ENCODE measurements around the gene HDAC4. TPM values are rescaled to one million over a fixed set of nuclear protein-coding genes. Genes with fewer than 3 reads are reported as not detected.

Gene HDAC4
- total and polyA plus RNA-seq, 2 experiments from 2014 or later: 9.3 to 10.8 TPM

- no peak overlapping the region for H3K4me3 ChIP-seq
- no peaks in the 10 kb centered on the region for H3K9me3 ChIP-seq (ENCODE audit: low read depth)
- TF ChIP-seq EZH2 (IDR thresholded peaks at IDR 0.05; ENCODE audit: borderline replicate concordance): no peak
- no peak for TF ChIP-seq CTCF (IDR thresholded peaks at IDR 0.05; ENCODE audit: poor library complexity)
- no peak for TF ChIP-seq EZH2phosphoT487 (IDR thresholded peaks at IDR 0.05; ENCODE audit: low read depth, severe bottlenecking, unreplicated experiment)
- no peak for DNase-seq (ENCODE audit: low spot score)
- H3K4me2 ChIP-seq: no peak overlapping the region
- no peaks in the 10 kb centered on the region for H3K36me3 ChIP-seq (replicated peaks; ENCODE audit: insufficient read depth, low read depth)
- no peaks in the 10 kb centered on the region for H3K79me2 ChIP-seq
- H2AFZ ChIP-seq: no peak overlapping the region
- no peaks in the 10 kb centered on the region for H4K20me1 ChIP-seq (ENCODE audit: insufficient read depth, poor library complexity, severe bottlenecking)
- no peaks in the 10 kb centered on the region for H3K27me3 ChIP-seq
- H3K9me2 ChIP-seq (replicated peaks; ENCODE audit: insufficient read depth): no peaks in the 10 kb centered on the region
- no peaks in the 10 kb centered on the region for H3K4me1 ChIP-seq (ENCODE audit: insufficient read depth)
- WGBS (ENCODE audit: low lambda C conversion rate, missing lambda C conversion rate): 89% methylated on average over 16 of the region's 16 CpGs
- H3K27ac ChIP-seq: no peak overlapping the region
Measured at GRCh38 chr2:239048736-239049135, 352.1 kb downstream of the HDAC4 start.

GRCh38 chr2:239047861-239048260 lies 353.0 kb downstream of the HDAC4 start:
- Histone ChIP-seq H3K4me2 (no peak overlapping the region), H3K4me1 (ENCODE audit: insufficient read depth) (no peaks in the 10 kb centered on the region), H3K9me3 (ENCODE audit: low read depth) (no peaks in the 10 kb centered on the region), H3K4me3 (no peak overlapping the region), H3K9me2 (replicated peaks; ENCODE audit: insufficient read depth) (no peaks in the 10 kb centered on the region), H3K27me3 (no peaks in the 10 kb centered on the region), H4K20me1 (ENCODE audit: insufficient read depth, poor library complexity, severe bottlenecking) (no peaks in the 10 kb centered on the region), H3K36me3 (replicated peaks; ENCODE audit: insufficient read depth, low read depth) (no peaks in the 10 kb centered on the region), H2AFZ (no peak overlapping the region), H3K79me2 (no peaks in the 10 kb centered on the region), H3K27ac (no peak overlapping the region)
- TF ChIP-seq CTCF (IDR thresholded peaks at IDR 0.05; ENCODE audit: poor library complexity): no peak
- no peak for TF ChIP-seq EZH2 (IDR thresholded peaks at IDR 0.05; ENCODE audit: borderline replicate concordance)
- TF ChIP-seq EZH2phosphoT487 (IDR thresholded peaks at IDR 0.05; ENCODE audit: low read depth, severe bottlenecking, unreplicated experiment): no peak
- 98% methylated on average over 11 of the region's 11 CpGs for WGBS (ENCODE audit: low lambda C conversion rate, missing lambda C conversion rate)
- no peak for DNase-seq (ENCODE audit: low spot score)

- Histone ChIP-seq H3K27ac (no peak overlapping the region), H3K4me1 (ENCODE audit: insufficient read depth) (no peaks in the 10 kb centered on the region), H3K9me2 (replicated peaks; ENCODE audit: insufficient read depth) (no peaks in the 10 kb centered on the region), H3K4me3 (no peak overlapping the region), H3K36me3 (replicated peaks; ENCODE audit: insufficient read depth, low read depth) (no peaks in the 10 kb centered on the region), H3K4me2 (no peak overlapping the region), H3K79me2 (no peaks in the 10 kb centered on the region), H3K9me3 (ENCODE audit: low read depth) (no peaks in the 10 kb centered on the region), H2AFZ (no peak overlapping the region), H3K27me3 (no peaks in the 10 kb centered on the region), H4K20me1 (ENCODE audit: insufficient read depth, poor library complexity, severe bottlenecking) (no peaks in the 10 kb centered on the region)
- WGBS (ENCODE audit: low lambda C conversion rate, missing lambda C conversion rate): 93% methylated on average over 8 of the region's 8 CpGs
- TF ChIP-seq EZH2 (IDR thresholded peaks at IDR 0.05; ENCODE audit: borderline replicate concordance) (no peak), EZH2phosphoT487 (IDR thresholded peaks at IDR 0.05; ENCODE audit: low read depth, severe bottlenecking, unreplicated experiment) (no peak), CTCF (IDR thresholded peaks at IDR 0.05; ENCODE audit: poor library complexity) (no peak)
- DNase-seq (ENCODE audit: low spot score): no peak
Measured at GRCh38 chr2:239047420-239047819, 353.4 kb downstream of the HDAC4 start.

- no peaks in the 10 kb centered on the region for H3K27me3 ChIP-seq
- H3K9me2 ChIP-seq (replicated peaks; ENCODE audit: insufficient read depth): no peaks in the 10 kb centered on the region
- no peak overlapping the region for H3K27ac ChIP-seq
- no peaks in the 10 kb centered on the region for H3K36me3 ChIP-seq (replicated peaks; ENCODE audit: insufficient read depth, low read depth)
- H3K79me2 ChIP-seq: no peaks in the 10 kb centered on the region
- no peaks in the 10 kb centered on the region for H3K4me1 ChIP-seq (ENCODE audit: insufficient read depth)
- WGBS (ENCODE audit: low lambda C conversion rate, missing lambda C conversion rate): 92% methylated on average over 9 of the region's 9 CpGs
- H4K20me1 ChIP-seq (ENCODE audit: insufficient read depth, poor library complexity, severe bottlenecking): no peaks in the 10 kb centered on the region
- H3K4me3 ChIP-seq: no peak overlapping the region
- no peaks in the 10 kb centered on the region for H3K9me3 ChIP-seq (ENCODE audit: low read depth)
- no peak for TF ChIP-seq CTCF (IDR thresholded peaks at IDR 0.05; ENCODE audit: poor library complexity)
- TF ChIP-seq EZH2phosphoT487 (IDR thresholded peaks at IDR 0.05; ENCODE audit: low read depth, severe bottlenecking, unreplicated experiment): no peak
- TF ChIP-seq EZH2 (IDR thresholded peaks at IDR 0.05; ENCODE audit: borderline replicate concordance): no peak
- no peak overlapping the region for H2AFZ ChIP-seq
- no peak overlapping the region for H3K4me2 ChIP-seq
- no peak for DNase-seq (ENCODE audit: low spot score)
Measured at GRCh38 chr2:239046822-239047221, 354.0 kb downstream of the HDAC4 start.
